ENCODE measurements around the gene DPM1. TPM values are rescaled to one million over a fixed set of nuclear protein-coding genes. Genes with fewer than 3 reads are reported as not detected.

Gene DPM1
- polyA plus RNA-seq, 1 of the 3 experiments (the other 2 are of a cell fraction), result 72.1 TPM

GRCh38 chr20:50948132-50948785, 10.1 kb downstream of the DPM1 start:
- H3K9ac ChIP-seq, result no peak overlapping the region
- no peak for DNase-seq
- peaks cover 64% of the 10 kb centered on the region for H3K79me2 ChIP-seq (ENCODE audit: insufficient read depth)
- WGBS (ENCODE audit: low lambda C conversion rate), result 97% methylated on average over 4 of the region's 4 CpGs
- H3K4me2 ChIP-seq, result no peak overlapping the region
- H3K4me1 ChIP-seq (ENCODE audit: control insufficient read depth in 1 of 2, insufficient read depth in 2 of 2, low read depth in 1 of 2, low read length in 1 of 2), result no peaks in the 10 kb centered on the region; a peak in 1 of 4 replicates
- peaks cover 9% of the 10 kb centered on the region for H3F3A ChIP-seq (replicated peaks; ENCODE audit: insufficient read depth)
- H3K36me3 ChIP-seq (replicated peaks in 1 of 2; ENCODE audit: control insufficient read depth in 1 of 2, insufficient read depth in 2 of 2, low read length in 1 of 2), result peaks cover 71 to 84% of the 10 kb centered on the region in 2 experiments
- H3K9me3 ChIP-seq, result no peaks in the 10 kb centered on the region
- ChIA-PET CTCF (interaction anchor here (0.8 to 2.4 kb wide), 3 partner anchors 17 to 21 kb away, joined by 3 to 10 read pairs (median 3); partner anchors contain the start of gene ADNP), POLR2A (interaction anchor here (1.2 kb wide), 1 partner anchor 10 kb away, joined by 5 read pairs; the partner anchor contains the start of genes DPM1 and MOCS3)
- no peaks in the 10 kb centered on the region; the same call in 1 of the 2 replicates for H4K20me1 ChIP-seq (ENCODE audit: insufficient read depth)
- H3K4me3 ChIP-seq (ENCODE audit: low read depth in 2 of 2, low read length in 1 of 2), result no peak overlapping the region
- H3K27ac ChIP-seq (ENCODE audit: low read depth in 2 of 2, low read length in 1 of 2), result no peak overlapping the region
- no peaks in the 10 kb centered on the region for H3K27me3 ChIP-seq (ENCODE audit: insufficient read depth)
- H3K9me2 ChIP-seq, result no peaks in the 10 kb centered on the region
- no peak overlapping the region for H2AFZ ChIP-seq (ENCODE audit: low read depth)
- no peak for TF ChIP-seq YY1 (IDR thresholded peaks at IDR 0.05; ENCODE audit: low read depth)
- no peak for TF ChIP-seq SIN3A (IDR thresholded peaks at IDR 0.05; ENCODE audit: borderline replicate concordance, low read depth, low read length)
- no peak for TF ChIP-seq ZBTB33 (IDR thresholded peaks at IDR 0.05; ENCODE audit: borderline replicate concordance, low read depth)
- TF ChIP-seq TAF1 (IDR thresholded peaks at IDR 0.05; ENCODE audit: borderline replicate concordance, low read depth, low read length), result no peak
- no peak for TF ChIP-seq SMC3 (IDR thresholded peaks at IDR 0.05; ENCODE audit: low read depth, low read length)
- no peak for TF ChIP-seq REST (IDR thresholded peaks at IDR 0.05; ENCODE audit: low read depth, low read length)
- no peak for TF ChIP-seq JUND (IDR thresholded peaks at IDR 0.05)
- TF ChIP-seq TEAD4 (IDR thresholded peaks at IDR 0.05; ENCODE audit: borderline replicate concordance, insufficient read depth), result no peak
- TF ChIP-seq FOSL2 (IDR thresholded peaks at IDR 0.05; ENCODE audit: borderline replicate concordance, low read depth), result no peak
- no peak for TF ChIP-seq GABPA (IDR thresholded peaks at IDR 0.05; ENCODE audit: low read depth)
- TF ChIP-seq NRF1 (IDR thresholded peaks at IDR 0.05; ENCODE audit: low read depth, low read length), result no peak
- no peak for TF ChIP-seq POLR2AphosphoS5 (IDR thresholded peaks at IDR 0.05; ENCODE audit: low read depth, low read length)
- no peak for TF ChIP-seq TCF12 (IDR thresholded peaks at IDR 0.05)
- TF ChIP-seq FOXM1 (IDR thresholded peaks at IDR 0.05; ENCODE audit: low read depth), result no peak
- TF ChIP-seq IRF3 (IDR thresholded peaks at IDR 0.05; ENCODE audit: low read depth, low read length), result no peak
- TF ChIP-seq CHD2 (IDR thresholded peaks at IDR 0.05; ENCODE audit: low read length, partially characterized antibody), result no peak
- no peak for TF ChIP-seq PBX3 (IDR thresholded peaks at IDR 0.05)
- TF ChIP-seq RAD21 (IDR thresholded peaks at IDR 0.05; ENCODE audit: low read length), result no peak
- TF ChIP-seq ELF1 (IDR thresholded peaks at IDR 0.05), result no peak

Data from SK-N-SH (cell line).